HUES48 (cell line): ENCODE data around the gene C2CD3.
"Not testable (repeated sequence)": the region's sequence is repeated elsewhere in the genome, so short reads cannot be mapped to it uniquely, and the experiment has no call there.

ENCODE experiments used
- H3K27ac ChIP-seq: one replicate; pipeline ENCODE4 v1.7.0; 2013; ENCODE audit warnings: low read depth, low read length, inconsistent platforms
- H3K27me3 ChIP-seq: 2 replicates; pipeline ENCODE4 v1.6.1; 2013; ENCODE audit warnings: mild to moderate bottlenecking, low read length; ENCODE audit not compliant: control insufficient read depth, insufficient read depth
- H3K36me3 ChIP-seq: 2 replicates; pipeline ENCODE4 v1.6.1; 2013; ENCODE audit warnings: low read length; ENCODE audit not compliant: control insufficient read depth, insufficient read depth
- H3K4me1 ChIP-seq: 2 replicates; pipeline ENCODE4 v1.6.1; 2013; ENCODE audit warnings: mild to moderate bottlenecking, low read length; ENCODE audit not compliant: control insufficient read depth, insufficient read depth
- H3K4me3 ChIP-seq: 2 replicates; pipeline ENCODE4 v1.5.1; 2013; ENCODE audit warnings: mild to moderate bottlenecking, low read depth, low read length
- H3K9ac ChIP-seq: 2 replicates; pipeline ENCODE4 v1.6.1; 2013; ENCODE audit warnings: mild to moderate bottlenecking, low read depth, low read length, moderate library complexity
- H3K9me3 ChIP-seq: 2 replicates; pipeline ENCODE4 v1.6.1; 2013; ENCODE audit warnings: low read length; ENCODE audit not compliant: control insufficient read depth, insufficient read depth

The C2CD3 gene

DNA sequence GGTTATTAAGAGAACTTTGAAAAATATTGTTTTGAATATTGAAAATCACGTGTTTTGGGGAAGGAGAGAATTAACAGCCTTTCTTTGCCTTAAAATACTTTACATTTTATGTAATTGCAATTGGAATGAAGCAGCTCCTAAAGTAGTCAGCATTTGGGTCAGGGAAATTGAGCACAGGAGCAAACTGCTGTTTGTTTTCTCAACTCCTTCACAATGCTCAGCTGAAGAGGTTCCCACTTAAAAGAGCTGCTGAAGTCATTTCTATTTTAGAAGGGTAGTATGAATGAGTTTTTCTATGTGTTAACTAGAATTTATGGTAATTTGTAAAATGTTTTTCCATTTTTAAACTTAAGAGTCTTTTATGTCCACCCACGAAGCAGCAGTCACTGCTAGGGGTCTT lies 180.1 kb downstream of the C2CD3 start:
- no peak overlapping the region for H3K27ac ChIP-seq
- H3K4me1 ChIP-seq = no peaks in the 10 kb centered on the region
- no peaks in the 10 kb centered on the region for H3K36me3 ChIP-seq
- H3K27me3 ChIP-seq = no peaks in the 10 kb centered on the region
- no peak overlapping the region for H3K9ac ChIP-seq
- H3K9me3 ChIP-seq = no peaks in the 10 kb centered on the region
- H3K4me3 ChIP-seq = no peak overlapping the region

DNA sequence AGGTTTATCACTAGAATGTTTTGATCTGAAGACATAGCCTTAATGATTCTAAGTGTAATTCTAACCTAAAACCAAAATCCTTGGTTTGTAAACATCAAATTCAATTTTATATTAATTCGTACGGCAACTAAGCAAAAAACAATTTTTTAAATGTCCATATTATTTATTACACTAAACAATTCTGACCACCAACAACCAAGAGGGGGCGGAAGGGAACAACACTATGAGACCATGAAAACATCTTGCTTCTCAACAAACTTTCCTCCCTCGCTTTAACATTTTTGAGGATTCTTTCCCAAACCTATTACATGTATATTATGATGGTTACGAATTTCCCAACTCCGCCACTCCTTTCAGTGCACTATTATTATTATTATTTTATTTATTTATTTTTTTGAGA lies 181.6 kb downstream of the C2CD3 start:
- Histone ChIP-seq H3K27me3 (no peaks in the 10 kb centered on the region), H3K27ac (no peak overlapping the region), H3K4me1 (no peaks in the 10 kb centered on the region), H3K4me3 (no peak overlapping the region), H3K36me3 (no peaks in the 10 kb centered on the region), H3K9ac (no peak overlapping the region), H3K9me3 (no peaks in the 10 kb centered on the region)

DNA sequence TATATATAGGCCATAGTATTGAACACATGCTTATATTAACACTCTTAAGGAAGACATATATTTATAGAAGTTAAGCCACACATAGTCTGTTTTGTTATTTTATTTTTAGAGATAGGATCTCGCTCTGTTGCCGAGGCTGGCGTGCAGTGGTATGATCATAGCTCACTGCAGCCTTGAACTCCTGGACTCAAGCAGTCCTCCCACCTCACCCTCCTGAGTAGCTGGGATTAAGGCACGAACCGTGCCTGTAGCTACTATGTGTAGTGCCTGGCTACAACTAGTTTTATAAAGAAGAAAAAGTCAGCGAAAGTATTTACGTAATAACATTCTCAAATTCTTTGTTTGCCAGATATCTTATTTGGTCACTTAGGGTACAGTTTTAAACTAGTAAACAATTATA lies 182.6 kb downstream of the C2CD3 start:
- Histone ChIP-seq H3K4me1 (no peaks in the 10 kb centered on the region; the same call in 1 of the 2 replicates), H3K4me3 (no peak overlapping the region), H3K9ac (no peak overlapping the region), H3K9me3 (no peaks in the 10 kb centered on the region), H3K27ac (no peak overlapping the region), H3K27me3 (no peaks in the 10 kb centered on the region), H3K36me3 (no peaks in the 10 kb centered on the region)

DNA sequence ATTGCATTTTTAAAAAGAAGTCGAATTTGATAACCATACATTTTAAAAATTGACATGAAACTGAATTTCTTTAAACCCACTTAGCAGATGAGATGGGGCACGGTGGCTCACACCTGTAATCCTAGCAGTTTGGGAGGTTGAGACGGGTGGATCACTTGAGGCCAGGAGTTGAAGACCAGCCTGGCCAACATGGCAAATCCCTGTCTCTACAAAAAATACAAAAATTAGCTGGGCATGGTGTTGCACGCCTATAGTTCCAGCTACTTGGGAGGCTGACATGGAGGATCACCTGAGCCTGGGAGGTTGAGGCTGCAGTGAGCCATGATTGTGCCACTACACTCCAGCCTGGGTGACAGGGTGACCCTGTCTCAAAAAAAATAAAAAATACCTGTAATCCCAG lies 185.1 kb downstream of the C2CD3 start:
- not testable (repeated sequence) for H3K27ac ChIP-seq, H3K36me3 ChIP-seq, H3K9ac ChIP-seq, H3K4me1 ChIP-seq, H3K27me3 ChIP-seq, H3K4me3 ChIP-seq, H3K9me3 ChIP-seq

DNA sequence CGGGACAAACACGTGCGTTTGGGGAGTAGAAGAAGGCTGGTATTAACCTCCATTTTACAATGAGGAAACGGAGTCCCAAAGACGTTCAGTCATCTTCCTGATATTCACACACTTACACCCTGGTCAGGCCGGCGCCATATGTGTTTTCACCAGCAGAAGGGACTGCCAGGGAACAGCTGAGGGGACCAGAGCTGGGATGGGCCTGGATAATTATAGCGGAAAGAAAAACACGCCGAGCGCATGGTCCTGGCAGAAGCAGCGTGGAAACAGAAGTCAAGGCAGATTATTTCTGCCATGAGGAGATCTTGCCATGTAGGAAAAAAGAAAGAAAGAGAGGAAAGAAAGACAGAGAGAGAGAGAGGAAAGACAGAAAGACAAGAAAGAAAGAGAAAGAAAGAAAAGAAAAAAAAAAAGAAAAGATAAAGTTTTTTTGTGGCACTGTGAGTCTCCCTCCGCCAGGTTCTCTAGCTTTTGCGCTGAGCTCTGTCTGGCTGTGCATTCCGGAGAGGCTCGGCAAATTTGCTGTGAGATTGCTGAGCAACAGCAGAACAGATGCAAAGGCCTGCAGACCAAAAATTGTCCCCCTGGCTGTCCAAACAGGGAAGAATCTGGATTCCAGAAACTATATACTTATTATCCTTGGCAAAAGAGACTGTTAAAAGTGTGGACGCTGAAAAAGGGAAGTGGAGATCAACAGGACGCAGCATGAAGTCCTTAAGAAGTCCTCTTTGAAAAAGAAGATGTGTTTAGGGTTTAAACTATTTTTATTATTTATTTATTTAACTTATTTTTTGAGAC lies 186.9 kb downstream of the C2CD3 start:
- Histone ChIP-seq H3K27ac (peak overlapping the region; percentile 91), H3K36me3 (peaks cover 24% of the 10 kb centered on the region), H3K27me3 (no peaks in the 10 kb centered on the region), H3K9ac (0 out of 2 replicates have a peak overlapping the region, but pooled peaks have one; percentile 6), H3K4me3 (peak overlapping the region; percentile 84; the same call in 1 of the 2 replicates), H3K4me1 (peaks cover 13% of the 10 kb centered on the region), H3K9me3 (no peaks in the 10 kb centered on the region)

DNA sequence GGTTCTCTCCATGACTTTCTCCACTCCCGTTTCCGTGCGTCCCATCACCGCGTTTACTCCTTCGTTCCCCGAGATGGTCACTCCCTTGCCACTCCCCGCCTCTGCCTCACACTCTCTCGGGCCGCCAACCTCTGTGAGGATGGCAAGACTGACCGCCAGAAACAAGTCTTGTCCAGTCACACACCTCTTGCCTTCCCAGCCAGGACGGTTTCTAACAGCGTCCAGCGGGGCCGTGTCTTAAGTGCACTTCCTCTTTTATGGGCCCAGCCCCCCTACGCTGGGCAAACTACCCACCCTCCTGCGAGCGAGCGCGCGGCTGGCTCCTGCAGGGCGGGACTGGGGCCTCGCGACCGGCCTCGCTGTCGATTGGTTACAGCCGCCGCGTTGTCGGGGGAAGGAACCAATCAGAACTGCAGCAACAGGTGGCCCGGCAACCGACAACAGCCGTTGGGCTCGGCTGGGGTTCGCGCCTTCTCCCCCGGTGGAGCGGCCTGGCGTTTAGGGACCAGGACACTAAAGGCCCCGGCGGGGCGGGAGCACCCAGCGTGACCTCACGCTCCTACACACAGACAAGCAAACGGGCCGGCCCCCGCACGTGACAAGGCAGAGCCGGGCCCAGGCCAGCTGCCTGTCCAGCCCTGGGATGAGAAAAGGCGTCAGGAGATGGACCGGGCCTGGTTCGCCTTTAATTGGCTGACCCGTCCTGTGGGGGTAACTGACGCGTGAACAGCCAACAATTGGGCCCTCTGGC lies 187.6 kb downstream of the C2CD3 start:
- Histone ChIP-seq H3K4me3 (peak overlapping the region; percentile 84), H3K9me3 (no peaks in the 10 kb centered on the region), H3K36me3 (peaks cover 32% of the 10 kb centered on the region), H3K4me1 (peaks cover 13% of the 10 kb centered on the region), H3K27ac (peak overlapping the region; percentile 91), H3K9ac (peak overlapping the region; percentile 58), H3K27me3 (no peaks in the 10 kb centered on the region)

DNA sequence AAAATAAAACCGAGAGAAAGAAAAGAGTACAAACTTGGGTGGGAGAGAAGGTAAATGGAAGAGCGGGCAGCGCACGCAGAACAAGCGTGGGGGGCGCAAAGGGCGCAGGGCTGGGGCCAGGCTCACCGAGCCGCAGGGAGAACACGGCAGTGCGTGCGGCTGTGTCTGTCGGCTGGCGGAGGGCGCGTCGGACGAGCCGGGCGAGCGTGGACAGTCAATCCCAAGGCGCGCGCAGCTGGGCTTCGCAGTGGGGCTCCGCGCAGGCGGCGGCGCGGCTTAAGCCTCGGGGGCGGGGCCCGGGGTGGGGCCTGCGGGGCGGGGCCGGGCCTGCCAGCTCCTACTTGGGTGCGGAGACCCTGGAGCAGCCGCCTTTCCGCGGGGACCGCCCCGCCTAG lies 188.2 kb downstream of the C2CD3 start, which contains the start of gene UCP2:
Gene UCP2 (minus strand): TSS at position 249 of the 395 bp plus-strand sequence. CDS start 4,465 bp downstream, outside the sequence.
- H3K9ac ChIP-seq = peak within 1 kb of the TSS; percentile 58
- peak within 1 kb of the TSS; percentile 91 for H3K27ac ChIP-seq
- H3K36me3 ChIP-seq = peaks cover 37% of the 10 kb centered on the region
- H3K9me3 ChIP-seq = no peaks in the 10 kb centered on the region
- peak within 1 kb of the TSS; percentile 84 for H3K4me3 ChIP-seq
- H3K27me3 ChIP-seq = no peaks in the 10 kb centered on the region
- peaks cover 13% of the 10 kb centered on the region for H3K4me1 ChIP-seq

DNA sequence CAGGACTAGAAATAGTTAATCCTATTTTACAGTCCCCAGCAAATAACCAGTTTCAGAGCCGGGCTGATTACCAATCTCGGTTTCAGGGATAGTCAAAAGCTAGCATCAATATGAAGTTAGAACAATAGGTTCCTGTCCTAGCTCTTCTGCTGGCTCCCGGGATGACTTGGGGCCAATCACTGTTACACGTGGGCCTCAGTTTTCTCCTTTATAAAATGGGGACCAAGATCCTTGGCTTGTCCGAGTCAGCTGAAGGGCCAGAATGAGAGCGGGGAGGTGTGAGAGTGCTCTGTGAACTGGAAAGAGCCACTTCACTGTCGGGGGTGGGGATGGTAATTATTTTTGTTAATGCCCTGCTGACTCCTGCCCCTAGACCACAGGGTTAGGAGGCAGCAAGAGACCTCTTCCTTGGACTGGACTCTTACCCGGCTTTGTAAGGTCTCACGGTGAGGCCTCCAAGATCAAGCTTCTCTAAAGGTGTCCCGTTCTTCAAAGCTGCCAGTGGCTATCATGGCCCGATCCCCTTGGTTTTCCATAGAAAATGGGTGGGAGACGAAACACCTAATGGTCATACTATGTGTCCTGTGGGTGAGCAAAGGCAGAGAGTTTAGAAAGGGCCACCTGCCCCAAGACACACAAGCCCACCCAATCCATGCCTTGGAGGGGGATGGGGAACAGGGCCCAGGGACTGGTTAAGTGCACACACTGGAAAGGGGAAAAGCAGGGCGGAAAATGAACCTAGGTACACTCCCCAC lies 189.6 kb downstream of the C2CD3 start:
- no peak overlapping the region for H3K27ac ChIP-seq
- H3K9me3 ChIP-seq = no peaks in the 10 kb centered on the region
- peak overlapping the region; percentile 84 for H3K4me3 ChIP-seq
- no peak overlapping the region for H3K9ac ChIP-seq
- H3K27me3 ChIP-seq = no peaks in the 10 kb centered on the region
- H3K4me1 ChIP-seq = peaks cover 13% of the 10 kb centered on the region
- H3K36me3 ChIP-seq = peaks cover 51% of the 10 kb centered on the region

DNA sequence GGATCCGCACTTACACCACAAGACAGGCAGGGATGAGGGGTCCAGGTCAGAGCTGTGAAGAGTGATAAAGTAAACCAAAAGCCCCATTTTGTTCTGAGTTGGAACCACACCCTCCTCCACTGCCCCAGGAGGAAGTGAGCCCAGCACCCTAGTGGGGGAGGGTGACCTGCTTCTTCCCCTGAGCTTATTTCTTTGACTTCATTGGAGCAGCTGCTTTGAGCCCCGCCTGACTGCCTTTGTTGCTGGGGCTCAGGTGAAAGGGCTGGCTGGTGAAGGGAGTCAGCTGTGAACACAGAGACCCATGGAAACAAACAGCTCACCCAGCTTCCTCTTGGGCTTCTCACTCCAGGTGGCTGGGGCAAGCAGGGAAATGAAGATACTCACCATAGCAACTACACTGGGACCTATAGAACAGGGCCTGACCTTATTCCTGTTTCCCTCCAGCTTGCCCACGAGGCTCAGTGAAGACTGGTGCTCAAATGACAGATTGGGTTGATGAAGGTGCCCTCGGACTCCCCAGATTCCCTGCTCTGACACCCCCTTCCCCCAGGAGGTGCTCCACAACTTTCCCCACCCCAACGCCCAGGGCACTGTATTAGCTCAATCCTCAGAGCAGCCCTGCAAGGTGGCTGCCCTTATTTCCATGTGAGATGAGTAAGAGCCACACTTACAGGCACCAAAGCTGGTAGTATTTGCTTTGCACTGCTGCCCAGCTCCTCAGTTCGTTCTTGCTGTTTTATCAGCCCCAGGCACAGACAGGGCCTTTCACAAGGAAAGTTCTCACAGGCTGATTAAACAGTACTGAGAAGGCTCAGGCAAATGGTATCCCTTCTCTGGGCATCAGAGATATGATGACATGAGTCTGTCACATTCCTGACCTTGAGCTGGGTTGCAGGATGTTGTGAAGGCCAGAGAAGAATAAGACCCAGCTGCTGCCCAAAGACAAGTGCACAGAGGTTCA lies 190.5 kb downstream of the C2CD3 start:
- Histone ChIP-seq H3K27ac (no peak overlapping the region), H3K27me3 (no peaks in the 10 kb centered on the region), H3K36me3 (peaks cover 60% of the 10 kb centered on the region), H3K4me1 (peaks cover 13% of the 10 kb centered on the region), H3K4me3 (no peak overlapping the region), H3K9me3 (no peaks in the 10 kb centered on the region), H3K9ac (no peak overlapping the region)

DNA sequence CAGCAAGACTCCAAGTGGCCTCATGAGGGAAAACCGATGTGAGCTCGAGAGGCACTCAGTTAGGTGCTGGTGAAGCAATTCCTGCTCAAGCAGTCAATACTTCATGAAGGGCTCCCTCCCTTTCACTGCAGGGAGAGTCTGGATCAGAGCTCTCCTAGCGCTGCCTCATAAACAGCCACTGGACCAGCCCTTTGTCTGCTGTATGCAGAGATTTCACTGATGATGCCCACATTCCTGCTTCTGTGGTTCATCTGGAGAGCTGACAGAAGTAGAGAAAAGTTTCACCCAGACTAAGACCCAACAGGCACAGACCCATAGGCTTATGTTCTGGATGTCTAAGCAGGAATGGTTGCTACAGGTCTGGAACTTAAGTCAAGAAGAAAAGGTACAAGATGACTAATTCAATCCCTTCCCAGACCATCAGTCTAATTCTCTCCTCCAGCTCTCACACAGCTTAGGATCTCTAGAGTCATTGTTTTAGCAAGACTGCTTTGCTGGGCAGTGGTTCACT lies 192.2 kb downstream of the C2CD3 start:
- H3K27me3 ChIP-seq = no peaks in the 10 kb centered on the region
- peaks cover 13% of the 10 kb centered on the region for H3K4me1 ChIP-seq
- no peak overlapping the region for H3K4me3 ChIP-seq
- no peak overlapping the region for H3K9ac ChIP-seq
- peaks cover 77% of the 10 kb centered on the region for H3K36me3 ChIP-seq
- no peak overlapping the region for H3K27ac ChIP-seq
- no peaks in the 10 kb centered on the region for H3K9me3 ChIP-seq
